Common myeloid progenitor, CD34-positive (primary cell): ENCODE data around the gene UGCG.
"Not testable (repeated sequence)": the region's sequence is repeated elsewhere in the genome, so short reads cannot be mapped to it uniquely, and the experiment has no call there.

Source experiments
- CTCF ChIA-PET: fragments of 350-600 bp; sonication (Branson Sonifier 250); formaldehyde crosslinking; loops from one replicate; lab custom pipeline; 2021; ENCODE audit warnings: antibody characterized with exemption; lab: Charles Lee
- POLR2A ChIA-PET: fragments of 350-600 bp; sonication (Branson Sonifier 250); formaldehyde crosslinking; loops from one replicate; lab custom pipeline; 2021; ENCODE audit warnings: antibody characterized with exemption; lab: Charles Lee
- DNase-seq, 3 donors: peaks; one replicate each; pipeline versions ENCODE4 v3.0.0 to v3.0.0-alpha.2; 2013
- H3K27ac ChIP-seq, 2 experiments: 1 replicate in 1 of 2; 2 replicates in 1 of 2; pipeline ENCODE4 v1.7.0; 2013; ENCODE audit warnings: inconsistent platforms in 2 of 2, low read length in 2 of 2, mild to moderate bottlenecking in 2 of 2, low read depth in 1 of 2, moderate library complexity in 1 of 2; ENCODE audit not compliant: severe bottlenecking in 2 of 2, insufficient read depth in 1 of 2, poor library complexity in 1 of 2
- H3K27me3 ChIP-seq, 5 experiments: replicated peaks in 2 of 5; 1 replicate in 3 of 5; 2 replicates in 2 of 5; pipeline versions ENCODE4 v1.6.1 to v1.7.0; 2013; ENCODE audit warnings: low read length in 4 of 5, mild to moderate bottlenecking in 2 of 5, moderate library complexity in 2 of 5, inconsistent platforms in 1 of 5; ENCODE audit not compliant: insufficient read depth in 5 of 5, control insufficient read depth in 4 of 5
- H3K36me3 ChIP-seq, 4 experiments: 1 replicate in 2 of 4; 2 replicates in 2 of 4; pipeline versions ENCODE4 v1.6.1 to v1.7.0; 2013; ENCODE audit warnings: low read length in 3 of 4, control low read depth in 1 of 4, mild to moderate bottlenecking in 1 of 4; ENCODE audit not compliant: control insufficient read depth in 4 of 4, insufficient read depth in 4 of 4
- H3K4me1 ChIP-seq, 4 experiments: 1 replicate in 3 of 4; 2 replicates in 1 of 4; pipeline versions ENCODE4 v1.6.1 to v1.7.1; 2013; ENCODE audit warnings: low read length in 3 of 4, mild to moderate bottlenecking in 3 of 4, control low read depth in 1 of 4, inconsistent platforms in 1 of 4, moderate library complexity in 1 of 4; ENCODE audit not compliant: control insufficient read depth in 4 of 4, insufficient read depth in 4 of 4; ENCODE audit errors: control extremely low read depth in 1 of 4
- H3K4me3 ChIP-seq, 7 experiments: 1 replicate in 4 of 7; 2 replicates in 3 of 7; pipeline versions ENCODE4 v1.5.1 to v1.7.0; 2013; ENCODE audit warnings: mild to moderate bottlenecking in 7 of 7, low read length in 6 of 7, moderate library complexity in 6 of 7, inconsistent platforms in 2 of 7, low read depth in 2 of 7, control low read depth in 1 of 7; ENCODE audit not compliant: insufficient read depth in 4 of 7, control insufficient read depth in 1 of 7; ENCODE audit errors: extremely low read depth in 1 of 7
- H3K9me3 ChIP-seq, 5 experiments: 1 replicate in 4 of 5; 2 replicates in 1 of 5; pipeline versions ENCODE4 v1.6.1 to v1.7.1; 2013; ENCODE audit warnings: low read length in 4 of 5, mild to moderate bottlenecking in 2 of 5, inconsistent platforms in 1 of 5, low read depth in 1 of 5, moderate library complexity in 1 of 5; ENCODE audit not compliant: control insufficient read depth in 4 of 5, insufficient read depth in 2 of 5; ENCODE audit errors: control extremely low read depth in 1 of 5
- WGBS: methylation state at CpG from one replicate; pipeline ENCODE4 v1.1.5; 2013; ENCODE audit not compliant: insufficient coverage; 5-methylcytosine and 5-hydroxymethylcytosine counted together

UGCG gene

GRCh38 chr9:111957856-111958631, 61.4 kb downstream of the UGCG start:
- Histone ChIP-seq H3K9me3 (peaks cover 0 to 3% (median 0%) of the 10 kb centered on the region in 5 experiments), H3K4me3 (peak overlapping the region in 1 of 7 experiments; percentile 33), H3K27me3 (peaks cover 0 to 79% (median 18%) of the 10 kb centered on the region in 5 experiments), H3K36me3 (no peaks in the 10 kb centered on the region), H3K27ac (no peak overlapping the region), H3K4me1 (peaks cover 0 to 4% (median 3%) of the 10 kb centered on the region in 4 experiments)
- POLR2A ChIA-PET: no interaction called here
- CTCF ChIA-PET: no interaction called here
- DNase-seq: peak in 2 of 3 donors; percentile 40 to 43
- 6% methylated on average over 2 of the region's 3 CpGs for WGBS

GRCh38 chr9:111959468-111960359, 63.1 kb downstream of the UGCG start:
- ChIA-PET CTCF (no interaction called here), POLR2A (no interaction called here)
- Histone ChIP-seq H3K4me3 (no peak overlapping the region), H3K36me3 (no peaks in the 10 kb centered on the region), H3K27ac (no peak overlapping the region), H3K9me3 (peaks cover 0 to 3% (median 0%) of the 10 kb centered on the region in 5 experiments), H3K27me3 (peaks cover 0 to 65% (median 15%) of the 10 kb centered on the region in 5 experiments), H3K4me1 (peaks cover 0 to 4% (median 3%) of the 10 kb centered on the region in 4 experiments)
- 76% methylated on average over 5 of the region's 7 CpGs for WGBS
- DNase-seq: no peak

GRCh38 chr9:111960485-111960884, 63.9 kb downstream of the UGCG start:
- DNase-seq, H3K9me3 ChIP-seq, H3K4me1 ChIP-seq, POLR2A ChIA-PET, H3K27ac ChIP-seq, H3K36me3 ChIP-seq, H3K4me3 ChIP-seq: not testable (repeated sequence)
- CTCF ChIA-PET: interaction anchor here (0.8 kb wide), 1 partner anchor 32 kb away, joined by 4 read pairs; no protein-coding TSS in a partner anchor
- WGBS: 100% methylated on average over 2 of the region's 4 CpGs
- peaks cover 0 to 70% (median 15%) of the 10 kb centered on the region in 5 experiments for H3K27me3 ChIP-seq

- H3K4me1 ChIP-seq: peaks cover 0 to 4% (median 3%) of the 10 kb centered on the region in 4 experiments
- ChIA-PET CTCF (interaction anchor here (0.8 kb wide), 1 partner anchor 31 kb away, joined by 4 read pairs; no protein-coding TSS in a partner anchor), POLR2A (no interaction called here)
- H3K27ac ChIP-seq: no peak overlapping the region
- no peak overlapping the region for H3K4me3 ChIP-seq
- peaks cover 0 to 73% (median 15%) of the 10 kb centered on the region in 5 experiments for H3K27me3 ChIP-seq
- H3K36me3 ChIP-seq: no peaks in the 10 kb centered on the region
- WGBS: 90% methylated on average over 2 of the region's 2 CpGs
- H3K9me3 ChIP-seq: peaks cover 0 to 3% (median 0%) of the 10 kb centered on the region in 5 experiments
- no peak for DNase-seq
Observed at GRCh38 chr9:111961009-111961408, 64.4 kb downstream of the UGCG start.

- Histone ChIP-seq H3K27ac (no peak overlapping the region), H3K4me3 (no peak overlapping the region), H3K27me3 (peaks cover 0 to 68% (median 15%) of the 10 kb centered on the region in 5 experiments), H3K9me3 (peaks cover 0 to 3% (median 0%) of the 10 kb centered on the region in 5 experiments), H3K4me1 (peaks cover 0 to 4% (median 3%) of the 10 kb centered on the region in 4 experiments), H3K36me3 (no peaks in the 10 kb centered on the region)
- POLR2A ChIA-PET: no interaction called here
- WGBS: 100% methylated on average over 2 of the region's 5 CpGs
- CTCF ChIA-PET: no interaction called here
- DNase-seq: no peak
Observed at GRCh38 chr9:111961575-111961974, 65.0 kb downstream of the UGCG start.

- POLR2A ChIA-PET: no interaction called here
- peaks cover 0 to 4% (median 3%) of the 10 kb centered on the region in 4 experiments for H3K4me1 ChIP-seq
Observed at GRCh38 chr9:111962021-111962420, 65.4 kb downstream of the UGCG start.

More at GRCh38 chr9:111962021-111962420, 65.4 kb downstream of the UGCG start:
- Histone ChIP-seq H3K9me3 (peaks cover 0 to 3% (median 0%) of the 10 kb centered on the region in 5 experiments), H3K27ac (no peak overlapping the region), H3K36me3 (no peaks in the 10 kb centered on the region), H3K27me3 (peaks cover 0 to 67% (median 16%) of the 10 kb centered on the region in 5 experiments), H3K4me3 (no peak overlapping the region)
- 100% methylated on average over 4 of the region's 6 CpGs for WGBS
- DNase-seq: no peak
- CTCF ChIA-PET: interaction anchor here (0.9 kb wide), 1 partner anchor 15 kb away, joined by 3 read pairs; no protein-coding TSS in a partner anchor
